ENCODE measurements around the gene BHLHE40.

The BHLHE40 gene

GRCh38 chr3:5002871-5003247 is 23.6 kb downstream of the BHLHE40 start:
- DNase-seq: no peak

GRCh38 chr3:5004319-5005152 is 25.3 kb downstream of the BHLHE40 start:
- no peak for DNase-seq

- no peak for DNase-seq
These were observed 26.1 kb downstream of the BHLHE40 start for GRCh38 chr3:5005367-5005766.

- peak; percentile 96 for DNase-seq
These were observed 27.5 kb downstream of the BHLHE40 start for GRCh38 chr3:5006755-5007202.

- no peak for DNase-seq
These were observed 28.6 kb downstream of the BHLHE40 start for GRCh38 chr3:5007873-5008272.

- DNase-seq: no peak
These were observed 30.4 kb downstream of the BHLHE40 start for GRCh38 chr3:5009506-5010109.

- no peak for DNase-seq
These were observed 30.9 kb downstream of the BHLHE40 start for GRCh38 chr3:5010140-5010539.

GRCh38 chr3:5010706-5011554 is 31.7 kb downstream of the BHLHE40 start:
- DNase-seq: no peak

GRCh38 chr3:5011555-5012256 is 32.5 kb downstream of the BHLHE40 start:
- DNase-seq: no peak

- DNase-seq: no peak
These were observed 33.1 kb downstream of the BHLHE40 start for GRCh38 chr3:5012367-5012766.

GRCh38 chr3:5013021-5013906 is 34.0 kb downstream of the BHLHE40 start:
- DNase-seq: peak; percentile 48

GRCh38 chr3:5014391-5014790 is 35.2 kb downstream of the BHLHE40 start:
- no peak for DNase-seq

- no peak for DNase-seq
These were observed 35.8 kb downstream of the BHLHE40 start for GRCh38 chr3:5015056-5015455.

- peak; percentile 76 for DNase-seq
These were observed 37.2 kb downstream of the BHLHE40 start for GRCh38 chr3:5016211-5017161.

GRCh38 chr3:5017925-5018531 is 38.8 kb downstream of the BHLHE40 start:
- DNase-seq: peak; percentile 36

GRCh38 chr3:5019411-5020241 is 40.4 kb downstream of the BHLHE40 start:
- DNase-seq: peak; percentile 88

GRCh38 chr3:5020242-5020722 is 41.0 kb downstream of the BHLHE40 start:
- DNase-seq: no peak

- peak; percentile 84 for DNase-seq
These were observed 42.2 kb downstream of the BHLHE40 start for GRCh38 chr3:5021116-5022092.
